Activated naive CD8-positive, alpha-beta T cell treated with anti-CD3 and anti-CD28 coated beads, Interleukin-2, amount 50 U/mL, for 16 hours (primary cell): ENCODE results near the gene MID1.

ENCODE experiments used
- DNase-seq: peaks from one replicate; pipeline ENCODE4 v3.0.0-alpha.2; 2020; ENCODE audit warnings: low read depth, low spot score

MID1 gene, protein sequence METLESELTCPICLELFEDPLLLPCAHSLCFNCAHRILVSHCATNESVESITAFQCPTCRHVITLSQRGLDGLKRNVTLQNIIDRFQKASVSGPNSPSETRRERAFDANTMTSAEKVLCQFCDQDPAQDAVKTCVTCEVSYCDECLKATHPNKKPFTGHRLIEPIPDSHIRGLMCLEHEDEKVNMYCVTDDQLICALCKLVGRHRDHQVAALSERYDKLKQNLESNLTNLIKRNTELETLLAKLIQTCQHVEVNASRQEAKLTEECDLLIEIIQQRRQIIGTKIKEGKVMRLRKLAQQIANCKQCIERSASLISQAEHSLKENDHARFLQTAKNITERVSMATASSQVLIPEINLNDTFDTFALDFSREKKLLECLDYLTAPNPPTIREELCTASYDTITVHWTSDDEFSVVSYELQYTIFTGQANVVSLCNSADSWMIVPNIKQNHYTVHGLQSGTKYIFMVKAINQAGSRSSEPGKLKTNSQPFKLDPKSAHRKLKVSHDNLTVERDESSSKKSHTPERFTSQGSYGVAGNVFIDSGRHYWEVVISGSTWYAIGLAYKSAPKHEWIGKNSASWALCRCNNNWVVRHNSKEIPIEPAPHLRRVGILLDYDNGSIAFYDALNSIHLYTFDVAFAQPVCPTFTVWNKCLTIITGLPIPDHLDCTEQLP

DNA sequence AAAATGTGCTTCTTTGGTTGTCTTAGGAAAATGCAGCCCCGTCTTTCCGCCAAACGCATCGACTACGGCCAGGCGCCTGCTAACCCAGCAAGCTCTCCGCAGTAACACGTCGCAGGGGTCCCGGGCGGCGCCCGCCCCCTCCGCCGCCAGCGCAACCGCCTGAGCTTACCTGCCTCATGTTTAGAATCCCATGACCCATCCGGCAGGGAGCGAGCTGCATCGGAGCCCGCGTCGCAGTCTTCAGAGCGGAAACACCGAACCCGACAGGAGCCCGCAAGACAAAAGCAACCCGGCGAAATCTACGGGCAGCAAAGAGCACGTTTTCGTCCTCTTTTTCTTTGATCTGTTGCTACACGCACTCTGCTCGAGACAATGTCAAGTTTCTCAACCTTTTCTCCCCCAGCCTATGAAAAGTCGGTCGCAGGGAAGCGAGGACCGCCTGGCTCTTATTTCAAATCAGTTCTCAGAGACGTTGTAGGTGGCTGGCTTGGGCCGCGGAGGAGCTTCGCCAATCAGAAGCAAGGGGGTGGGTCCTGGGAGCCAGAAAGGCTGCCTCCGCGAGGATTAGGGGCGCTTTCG is at the start of gene MID1:
Gene MID1 (minus strand): TSS at position 465 of the 579 bp plus-strand sequence. CDS start 53,038 bp downstream, outside the sequence.
- no peak for DNase-seq

DNA sequence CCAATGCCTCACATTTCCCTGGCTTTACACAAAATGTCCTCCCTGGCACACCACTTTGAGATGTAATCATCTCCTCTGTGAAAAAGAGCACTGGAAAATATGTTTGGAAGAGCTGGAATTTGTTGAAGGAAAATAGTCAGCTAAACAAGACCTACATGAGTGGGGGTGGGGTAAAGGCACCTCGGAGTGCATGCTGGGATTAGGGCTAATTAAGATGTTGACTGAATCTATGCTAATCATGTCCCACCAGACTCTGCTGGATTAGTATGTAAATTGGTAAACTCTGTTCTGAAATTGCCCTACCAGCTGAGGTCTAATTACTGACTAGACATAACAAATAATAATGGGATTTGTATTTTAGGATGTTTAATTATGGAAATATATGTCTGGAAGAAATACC is 46.8 kb upstream of the MID1 start:
- DNase-seq: no peak

DNA sequence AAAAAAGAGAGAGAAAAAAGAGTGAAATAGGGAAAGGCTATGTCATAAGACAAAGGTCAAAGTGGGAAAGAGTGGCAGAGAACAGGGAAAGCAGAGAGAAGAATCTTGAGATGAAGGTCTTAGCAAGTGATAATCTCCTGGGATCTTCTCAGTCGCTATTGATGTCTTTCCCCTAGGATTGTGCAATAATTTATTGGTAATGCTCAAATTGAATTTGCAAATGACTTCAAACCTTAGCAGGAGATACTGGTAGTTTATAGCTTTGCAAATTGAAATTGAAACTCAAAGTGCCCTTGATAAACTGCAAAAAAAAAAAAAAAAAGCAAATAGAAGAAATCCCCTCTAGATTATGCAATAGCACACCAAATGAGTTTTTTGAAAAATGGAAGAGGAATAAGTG is 45.7 kb upstream of the MID1 start:
- DNase-seq: no peak

DNA sequence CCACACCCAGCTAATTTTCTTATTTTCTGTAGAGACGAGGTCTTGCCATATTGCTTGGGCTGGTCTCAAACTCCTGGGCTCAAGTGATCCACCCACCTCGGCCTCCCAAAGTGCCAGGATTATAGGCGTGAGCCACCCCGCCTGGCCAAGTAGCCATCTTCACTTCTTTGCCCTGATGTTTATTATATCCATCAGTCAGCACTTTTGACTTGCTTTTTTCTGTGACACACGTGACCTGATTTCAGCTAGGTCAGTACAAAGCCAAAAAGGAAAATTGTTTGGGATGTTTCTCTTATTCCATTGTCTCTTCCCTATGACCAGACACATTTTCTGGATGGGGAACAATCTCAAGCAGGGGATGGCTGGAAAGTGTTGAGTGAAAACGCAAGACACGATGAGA is 45.3 kb upstream of the MID1 start:
- DNase-seq: no peak

DNA sequence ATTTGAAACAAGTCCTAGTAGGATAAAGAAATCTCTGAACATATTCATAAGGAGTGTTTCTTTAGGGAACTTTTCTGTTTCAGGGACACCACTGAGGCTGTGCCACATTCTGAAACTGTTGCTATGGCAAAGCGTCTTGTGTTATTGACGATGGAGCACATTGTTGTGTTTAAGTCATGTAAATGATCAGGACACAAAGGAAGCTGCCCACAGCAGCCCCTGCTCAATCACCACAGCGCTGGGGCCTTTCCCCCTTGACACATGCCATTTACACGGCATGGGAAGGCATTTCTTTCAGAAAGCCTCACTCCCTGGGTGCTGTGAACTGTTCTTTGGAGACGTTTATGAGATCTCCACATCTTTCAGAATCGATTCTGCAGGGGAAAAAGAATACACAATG is 39.8 kb upstream of the MID1 start:
- no peak for DNase-seq

DNA sequence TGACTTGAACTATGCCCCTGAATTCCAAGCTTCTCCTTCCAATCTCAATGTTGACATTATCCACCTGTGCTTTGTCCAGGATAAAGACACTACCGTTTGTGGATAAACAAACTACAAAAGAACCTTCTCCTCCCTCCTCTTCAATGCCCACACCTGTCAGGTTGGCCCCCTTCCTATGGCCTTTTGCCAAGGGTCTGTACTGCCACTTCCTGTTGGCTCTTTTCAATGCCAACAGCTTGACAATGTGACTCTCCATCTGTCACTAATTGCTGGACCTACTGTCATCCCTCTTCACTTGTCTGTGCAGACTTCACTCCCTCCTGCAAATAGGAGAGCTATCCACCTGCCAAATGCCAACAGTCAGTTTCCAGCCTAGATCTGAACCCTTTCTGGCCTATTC is 35.8 kb upstream of the MID1 start:
- DNase-seq: no peak

DNA sequence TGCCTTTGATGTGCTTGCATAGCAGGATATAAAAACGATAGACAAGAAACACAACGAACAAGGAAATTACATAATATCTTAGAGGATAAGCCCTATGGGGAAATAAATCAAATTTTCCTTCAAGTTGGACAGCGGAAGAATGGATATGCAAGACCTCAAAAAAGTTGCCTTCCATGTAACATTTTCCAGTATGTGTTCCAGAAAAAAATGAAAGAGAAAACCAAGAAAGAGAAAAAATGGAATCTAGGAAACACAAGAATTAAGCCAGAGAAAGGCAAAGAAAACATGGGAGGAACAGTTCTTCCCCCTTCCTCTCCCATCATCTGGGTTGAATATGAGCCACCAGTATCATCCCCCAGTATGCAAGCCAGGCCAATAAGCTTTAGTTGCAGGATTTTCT is 34.6 kb upstream of the MID1 start:
- DNase-seq: no peak

DNA sequence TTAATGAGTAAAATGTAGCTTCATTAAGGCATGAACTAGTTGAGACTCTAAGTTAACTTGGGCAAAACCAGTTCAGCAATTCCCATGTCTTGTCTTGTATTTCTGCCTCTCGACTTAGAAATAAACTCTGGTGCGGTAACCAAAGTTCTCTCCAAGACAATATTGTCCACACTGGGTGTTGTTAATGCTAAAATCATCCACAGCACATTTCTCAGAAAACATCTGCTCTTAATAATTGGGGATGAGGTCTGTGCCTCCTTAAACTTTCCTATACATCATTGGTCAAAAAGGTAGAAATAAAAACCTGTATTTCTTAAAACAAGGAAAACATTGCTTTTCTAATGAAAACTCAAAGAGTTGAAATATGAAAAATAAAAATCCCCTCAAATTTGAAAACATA is 32.9 kb upstream of the MID1 start:
- DNase-seq: no peak

DNA sequence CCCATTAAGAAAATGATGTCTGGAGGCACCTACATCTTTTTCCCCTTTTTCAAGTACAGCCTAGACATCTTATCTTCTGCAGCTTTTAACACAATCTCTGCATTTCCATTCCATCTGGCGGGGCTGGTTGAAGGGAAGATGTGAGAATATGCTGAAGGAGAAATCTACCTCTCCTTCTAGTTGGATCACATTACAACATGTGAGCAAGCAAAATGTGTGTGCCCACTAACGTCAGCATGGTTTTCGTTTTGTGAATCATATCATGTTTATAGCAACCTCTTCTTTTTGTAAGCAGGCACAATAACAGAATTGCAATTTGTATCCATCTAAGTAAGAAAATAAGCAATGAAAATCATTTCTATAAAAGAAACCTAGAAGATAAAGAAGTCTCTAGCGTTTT is 28.9 kb upstream of the MID1 start:
- no peak for DNase-seq

DNA sequence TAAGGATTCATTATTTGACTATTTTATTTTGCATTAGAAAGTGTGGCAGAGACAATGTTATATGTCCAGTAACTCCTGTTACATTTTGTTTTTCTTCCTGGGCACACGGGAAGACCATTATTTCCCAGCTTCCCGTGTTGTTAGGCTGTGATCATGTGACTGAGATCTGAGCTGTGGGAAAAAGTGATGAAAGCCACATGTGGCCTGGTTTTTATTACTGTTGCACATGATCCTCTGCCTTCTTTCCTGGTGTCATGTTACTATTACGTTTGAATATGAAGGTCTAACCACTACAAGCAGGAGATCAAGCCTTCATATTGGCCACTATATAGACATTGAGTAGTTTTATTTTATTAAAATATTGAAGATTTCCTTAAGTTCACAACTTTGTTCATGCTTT is 28.2 kb upstream of the MID1 start:
- DNase-seq: no peak

DNA sequence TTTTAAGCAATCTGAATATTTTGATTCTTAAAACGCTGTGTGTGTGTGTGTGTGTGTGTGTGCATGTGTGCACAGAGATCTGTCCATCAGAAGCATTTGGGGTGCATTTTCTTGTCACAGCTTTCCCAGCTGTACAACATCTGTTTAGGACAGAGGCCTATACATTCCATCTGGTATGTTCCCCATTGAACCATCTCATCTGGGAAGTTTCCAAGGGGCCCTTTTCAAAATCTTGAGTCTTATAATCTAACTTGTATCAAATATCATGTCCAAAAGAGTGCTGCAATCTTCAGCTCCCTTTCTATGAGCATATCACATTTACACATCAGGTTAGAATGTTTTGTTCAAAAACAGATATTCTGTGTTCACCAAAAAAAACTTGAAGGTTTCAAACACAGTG is 16.5 kb upstream of the MID1 start:
- DNase-seq: no peak

DNA sequence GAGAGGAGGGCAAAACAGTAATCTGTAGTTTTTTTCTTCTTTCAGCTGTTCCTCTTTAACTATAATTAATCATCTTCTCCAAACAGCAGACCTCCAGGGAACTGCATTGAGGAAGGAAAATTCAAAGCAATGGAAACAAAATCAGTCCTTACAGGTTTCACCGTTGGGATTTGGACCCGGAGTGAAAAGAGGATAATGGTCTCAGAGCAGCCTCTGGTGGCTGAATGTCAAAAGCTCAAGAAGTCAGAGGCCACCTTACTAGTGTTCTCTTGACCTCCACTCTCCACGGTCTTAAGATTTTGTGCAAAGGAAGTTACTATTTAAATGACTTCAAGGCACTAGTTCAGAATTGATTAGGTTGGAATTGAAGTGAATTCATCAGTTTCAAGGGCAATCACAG is 16.0 kb upstream of the MID1 start:
- DNase-seq: no peak

DNA sequence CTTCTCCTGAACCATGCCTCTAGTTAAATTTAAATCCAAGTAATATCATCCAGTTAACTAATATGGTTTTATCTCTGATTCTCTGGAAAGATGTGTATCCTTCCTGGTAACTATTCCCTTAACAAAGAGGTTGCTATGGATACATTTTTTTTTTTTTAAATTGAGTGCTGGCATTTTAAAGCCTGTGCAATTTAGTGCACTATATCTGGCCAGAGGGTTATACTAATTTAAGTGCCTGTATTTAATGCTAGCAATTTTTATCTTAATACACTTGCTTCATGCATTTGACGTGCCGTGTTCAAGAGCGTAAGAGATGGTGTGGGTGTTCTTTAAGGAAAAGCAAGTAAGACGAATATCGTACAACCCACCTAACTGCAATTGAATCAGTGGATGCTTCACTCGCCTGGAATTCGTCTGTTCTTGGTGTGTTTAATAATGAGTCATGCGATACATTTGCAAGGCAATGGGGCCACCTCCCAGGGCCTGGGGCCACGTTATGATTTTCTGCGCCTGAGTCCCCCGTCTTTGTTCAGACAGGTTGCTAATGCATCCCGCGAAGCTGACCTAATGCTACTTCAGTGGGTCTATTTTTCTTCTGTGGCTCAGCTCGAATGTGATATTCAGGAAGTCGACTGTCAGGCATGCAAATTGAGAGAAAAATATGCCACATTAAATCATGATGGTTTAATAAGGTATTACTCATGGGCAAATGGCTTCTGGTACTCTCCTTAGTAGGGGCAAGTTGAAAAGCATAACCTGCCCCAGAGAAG is 14.2 kb upstream of the MID1 start:
- DNase-seq: no peak

DNA sequence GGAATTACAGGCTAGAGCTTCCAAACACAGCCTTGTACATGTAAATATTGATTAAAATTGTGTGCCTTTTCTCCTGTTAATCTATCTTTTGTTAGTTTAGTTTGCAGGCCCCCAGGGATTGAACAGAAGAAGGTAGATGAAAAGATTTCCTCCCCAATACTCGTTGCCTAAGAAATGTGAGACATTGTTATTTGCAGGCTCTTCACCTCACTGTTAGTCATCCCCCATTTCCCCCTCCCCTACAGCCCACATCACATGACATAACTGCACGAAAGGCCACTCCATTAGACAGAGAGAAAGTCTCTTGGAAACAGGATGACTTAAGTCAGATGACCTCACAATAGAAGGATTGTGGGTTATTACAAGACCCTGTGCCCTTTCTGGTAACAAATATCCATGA is 13.3 kb upstream of the MID1 start:
- no peak for DNase-seq

DNA sequence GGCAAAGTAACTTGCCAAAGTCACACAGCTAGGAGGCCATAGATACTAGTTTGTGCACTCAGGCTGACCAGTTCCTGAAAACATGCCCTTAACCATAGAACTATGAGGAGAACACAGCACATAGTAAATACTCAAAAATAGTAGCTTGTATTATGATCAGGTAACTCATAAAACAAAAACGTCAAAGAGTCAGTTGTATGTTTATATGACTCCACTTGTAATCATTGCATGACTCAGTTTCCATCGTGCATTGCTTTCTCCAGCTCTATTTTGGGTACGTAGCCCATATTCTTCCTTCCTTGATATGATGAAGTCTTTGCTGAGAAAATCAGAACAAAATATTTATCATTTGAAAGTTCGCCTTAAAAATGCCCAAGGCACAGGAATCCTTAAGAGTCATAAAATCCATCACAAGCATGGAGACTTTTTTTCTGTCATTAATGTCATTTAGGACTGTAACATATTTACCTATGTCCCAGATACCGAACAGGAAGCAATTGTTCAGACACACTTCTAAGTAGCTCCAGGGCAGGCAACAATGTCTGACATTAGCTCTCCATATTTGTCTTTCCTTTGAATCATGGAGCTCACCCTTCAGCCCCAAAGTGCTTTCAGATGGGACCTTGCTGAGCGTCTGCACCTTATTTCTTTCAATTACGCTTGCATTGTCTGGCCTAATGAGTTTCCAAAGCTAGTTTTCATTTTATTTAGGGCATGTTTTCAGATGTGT is 11.2 kb upstream of the MID1 start:
- DNase-seq: no peak

DNA sequence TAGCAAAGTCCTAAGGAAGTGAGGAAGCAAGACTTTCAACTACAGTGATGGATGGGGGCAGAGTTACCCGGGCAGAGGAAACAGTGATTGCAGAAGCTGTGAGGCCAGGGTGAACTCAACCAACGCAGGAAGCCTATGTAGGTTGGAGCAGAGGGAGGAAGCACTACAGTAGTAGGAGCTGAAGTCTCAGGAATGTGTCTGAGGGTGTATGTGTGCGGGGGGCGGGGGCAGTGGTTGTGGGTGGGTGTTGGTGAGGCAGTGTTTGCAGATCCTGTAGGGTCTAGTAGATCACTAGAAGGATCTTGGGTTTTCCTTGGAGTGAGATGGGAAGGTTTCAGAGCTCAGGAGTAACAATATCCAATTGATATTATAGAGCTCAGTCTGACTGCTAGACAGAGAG is 9.9 kb upstream of the MID1 start:
- no peak for DNase-seq

DNA sequence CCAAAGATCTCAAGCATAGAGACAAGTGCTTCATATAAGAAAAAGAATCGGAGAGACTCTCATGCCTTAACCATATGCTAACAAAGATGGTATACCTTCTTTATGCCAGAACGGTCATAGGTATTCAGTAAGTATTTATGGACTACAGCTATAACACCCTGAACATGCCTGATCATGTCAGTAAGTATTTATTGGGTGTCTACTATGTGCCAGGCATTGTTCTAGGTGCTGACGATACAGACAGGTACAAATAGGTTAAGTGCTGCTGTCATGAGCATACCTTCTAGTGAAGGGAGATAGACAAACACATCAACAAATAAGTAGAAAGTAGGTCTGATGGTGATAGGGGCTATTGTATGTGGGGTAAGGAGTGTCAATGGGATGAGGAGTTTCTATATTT is 9.5 kb upstream of the MID1 start:
- DNase-seq: no peak

DNA sequence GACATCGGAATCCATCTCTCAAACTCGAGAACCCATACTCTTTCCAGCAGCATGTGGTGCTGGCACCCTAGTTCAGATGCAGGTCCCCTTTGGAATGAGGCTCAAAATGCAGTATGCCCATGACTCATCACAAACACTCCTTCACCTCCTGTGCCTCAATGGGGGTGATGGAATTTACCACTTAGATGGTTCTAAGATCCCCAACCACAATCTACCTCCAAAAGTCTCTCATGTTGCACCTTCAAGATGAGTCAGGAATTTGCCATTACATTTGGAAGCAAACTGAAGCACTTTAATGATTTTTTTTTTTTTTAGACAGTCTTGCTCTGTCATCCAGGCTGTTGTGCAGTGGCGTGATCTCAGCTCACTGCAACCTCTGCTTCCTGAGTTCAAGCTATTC is 8.5 kb upstream of the MID1 start:
- DNase-seq: no peak

DNA sequence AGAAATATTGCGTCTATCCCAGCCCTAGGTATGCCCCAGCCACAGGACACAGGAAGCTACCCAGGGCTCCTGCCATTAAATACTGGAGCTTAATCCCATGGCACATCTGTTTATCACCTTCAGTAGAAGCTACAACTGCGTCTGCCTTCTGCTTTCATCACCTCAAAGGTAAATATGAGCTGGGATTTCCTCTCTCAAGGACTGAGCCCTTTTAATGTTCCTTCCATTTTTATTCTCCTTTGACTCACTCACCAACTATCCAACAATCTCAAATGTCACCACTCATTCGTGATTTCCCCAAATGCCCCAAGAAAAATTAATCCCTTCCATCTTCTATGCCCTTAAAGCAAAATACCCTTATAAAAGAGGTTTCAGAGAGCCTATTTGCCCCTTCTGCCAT is 1.8 kb upstream of the MID1 start:
- no peak for DNase-seq

DNA sequence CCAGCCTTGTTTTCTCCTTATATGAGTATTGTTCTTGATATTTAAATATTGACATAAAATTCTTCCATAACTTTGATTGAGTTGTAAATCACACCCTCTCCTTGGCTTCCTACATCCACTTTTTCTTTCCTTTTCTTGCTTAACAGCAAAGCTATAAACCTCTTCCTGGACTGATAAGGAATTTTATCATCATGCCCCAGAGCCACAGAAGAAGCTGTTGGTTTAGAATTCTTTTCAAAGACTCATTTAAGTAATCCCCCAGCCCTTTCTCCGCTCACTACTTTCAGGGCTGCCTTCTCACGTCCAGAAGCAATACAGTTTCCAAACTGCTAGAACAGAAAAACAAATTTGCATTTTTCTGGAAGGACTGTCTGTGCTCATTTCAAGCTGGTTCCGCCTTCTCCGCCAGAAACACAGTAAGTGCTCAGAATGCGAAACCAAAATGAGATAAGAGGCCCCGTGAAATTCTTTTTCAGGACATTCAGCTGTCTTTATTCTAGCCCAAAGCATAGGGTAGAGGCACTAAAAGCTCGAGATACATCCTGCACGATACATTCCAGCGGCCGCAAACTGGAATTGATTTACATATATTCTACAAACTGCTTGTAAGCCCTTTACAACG is 849 bp downstream of the MID1 start:
- no peak for DNase-seq

DNA sequence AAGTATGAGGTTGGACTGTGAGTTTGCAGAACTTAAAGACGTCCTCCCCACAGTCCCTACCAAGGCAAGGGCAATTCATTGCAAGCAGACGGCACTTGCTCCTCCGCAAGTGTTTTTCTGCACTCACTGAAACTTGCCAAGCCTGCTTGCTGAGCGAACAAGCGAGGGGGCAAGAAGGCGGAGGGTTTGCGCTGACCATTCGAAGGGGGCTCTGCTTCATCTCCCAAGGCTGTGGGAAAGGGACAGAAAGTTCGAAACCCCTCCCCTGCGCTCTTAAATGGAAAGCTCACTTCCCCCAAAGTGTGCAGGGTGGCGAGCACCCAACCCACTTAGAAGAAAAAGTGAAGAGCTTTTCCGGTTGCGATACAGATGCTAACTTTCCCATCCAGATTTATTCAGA is 1.4 kb downstream of the MID1 start:
- DNase-seq: no peak
